ENCODE results near the gene RPP25.
"Not testable (repeated sequence)": the region's sequence is repeated elsewhere in the genome, so short reads cannot be mapped to it uniquely, and the experiment has no call there.

Gene RPP25

GRCh38 chr15:74913799-74914198 lies 42.8 kb downstream of the RPP25 start:
- DNase-seq: not testable (repeated sequence)

GRCh38 chr15:74913041-74913440 lies 43.5 kb downstream of the RPP25 start:
- no peak for DNase-seq

GRCh38 chr15:74908635-74909034 lies 47.9 kb downstream of the RPP25 start:
- no peak for DNase-seq

- no peak for DNase-seq
Observed at GRCh38 chr15:74907163-74907870, 49.3 kb downstream of the RPP25 start.

GRCh38 chr15:74906450-74907162 lies 50.0 kb downstream of the RPP25 start, which contains the start of gene FAM219B:
TSS of gene FAM219B (minus strand) at chr15:74906851. CDS start at chr15:74906800, 51 bp downstream.
- DNase-seq: peak; percentile 84

- no peak for DNase-seq
Observed at GRCh38 chr15:74906067-74906449, 50.5 kb downstream of the RPP25 start.

Measured in COR-L47 (cell line).